ENCODE results near the gene TNFAIP2.

The TNFAIP2 gene

GRCh38 chr14:103122947-103123633 is at the start of gene TNFAIP2:
Gene TNFAIP2 (plus strand): TSS chr14:103123461. CDS start chr14:103126458, 2,997 bp downstream.
- DNase-seq (ENCODE audit: low read depth, low spot score) = peak; percentile 46

- no peak for DNase-seq (ENCODE audit: low read depth, low spot score)
Measured at GRCh38 chr14:103073876-103074728, 49.2 kb upstream of the TNFAIP2 start.

- no peak for DNase-seq (ENCODE audit: low read depth, low spot score)
Measured at GRCh38 chr14:103074729-103075367, 48.4 kb upstream of the TNFAIP2 start.

- DNase-seq (ENCODE audit: low read depth, low spot score) = peak; percentile 85
Measured at GRCh38 chr14:103078420-103078749, 44.9 kb upstream of the TNFAIP2 start.

GRCh38 chr14:103078860-103079587 is 44.2 kb upstream of the TNFAIP2 start:
- no peak for DNase-seq (ENCODE audit: low read depth, low spot score)

GRCh38 chr14:103081951-103082350 is 41.3 kb upstream of the TNFAIP2 start:
- no peak for DNase-seq (ENCODE audit: low read depth, low spot score)

- peak; percentile 44 for DNase-seq (ENCODE audit: low read depth, low spot score)
Measured at GRCh38 chr14:103084021-103084919, 39.0 kb upstream of the TNFAIP2 start, which contains the start of gene LBHD2. Gene LBHD2 (plus strand): TSS chr14:103084210. CDS start chr14:103086013, 1,803 bp downstream.

GRCh38 chr14:103085106-103086091 is 37.9 kb upstream of the TNFAIP2 start:
- no peak for DNase-seq (ENCODE audit: low read depth, low spot score)

GRCh38 chr14:103086771-103087342 is 36.4 kb upstream of the TNFAIP2 start:
- no peak for DNase-seq (ENCODE audit: low read depth, low spot score)

GRCh38 chr14:103087343-103087835 is 35.9 kb upstream of the TNFAIP2 start:
- DNase-seq (ENCODE audit: low read depth, low spot score) = no peak

GRCh38 chr14:103088921-103089320 is 34.3 kb upstream of the TNFAIP2 start:
- DNase-seq (ENCODE audit: low read depth, low spot score) = no peak

- DNase-seq (ENCODE audit: low read depth, low spot score) = no peak
Measured at GRCh38 chr14:103089386-103090335, 33.6 kb upstream of the TNFAIP2 start.

- no peak for DNase-seq (ENCODE audit: low read depth, low spot score)
Measured at GRCh38 chr14:103090481-103091020, 32.7 kb upstream of the TNFAIP2 start.

- peak; percentile 60 for DNase-seq (ENCODE audit: low read depth, low spot score)
Measured at GRCh38 chr14:103091041-103091882, 32.0 kb upstream of the TNFAIP2 start.

- no peak for DNase-seq (ENCODE audit: low read depth, low spot score)
Measured at GRCh38 chr14:103091883-103092222, 31.4 kb upstream of the TNFAIP2 start.

GRCh38 chr14:103093856-103094405 is 29.3 kb upstream of the TNFAIP2 start:
- no peak for DNase-seq (ENCODE audit: low read depth, low spot score)
